ENCODE data around the gene MANEAL.

DNA sequence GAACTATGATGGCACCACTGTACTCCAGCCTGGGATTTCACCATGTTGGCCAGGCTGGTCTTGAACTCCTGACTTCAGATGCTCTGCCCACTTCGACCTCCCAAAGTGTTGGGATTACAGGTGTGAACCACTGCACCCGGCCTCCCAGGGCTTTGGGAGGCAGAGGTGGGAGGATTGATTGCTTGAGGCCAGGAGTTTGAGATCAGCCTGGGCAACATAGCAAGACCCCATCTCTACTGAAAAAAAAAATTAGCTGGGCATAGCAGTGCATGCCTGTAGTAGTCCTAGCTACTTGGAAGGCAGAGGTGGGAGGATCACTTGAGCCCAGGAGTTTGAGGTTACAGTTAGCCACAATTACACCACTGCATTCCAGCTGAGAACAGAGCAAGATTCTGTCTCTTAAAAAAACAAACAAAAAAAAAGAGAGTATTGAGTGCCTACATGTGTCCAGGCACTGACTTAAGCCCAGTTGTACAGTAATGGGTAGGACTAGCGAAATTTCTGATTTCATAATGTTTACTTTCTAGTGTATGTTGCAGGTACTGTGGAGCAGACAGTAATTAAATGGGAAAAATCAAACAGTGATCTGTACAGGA, 4.2 kb downstream of the MANEAL start:
- TF ChIP-seq ZNF8 (CRISPR knock-in tag; IDR thresholded peaks at IDR 0.05) (no peak), TOX (CRISPR knock-in tag; IDR thresholded peaks at IDR 0.05; ENCODE audit: borderline replicate concordance) (no peak), ISL1 (CRISPR knock-in tag; IDR thresholded peaks at IDR 0.05) (no peak), RARB (CRISPR knock-in tag; IDR thresholded peaks at IDR 0.05) (no peak), ZNF565 (CRISPR knock-in tag; conservative IDR thresholded peaks at IDR 0.05; ENCODE audit: low read depth) (no peak), ZC3H10 (CRISPR knock-in tag; IDR thresholded peaks at IDR 0.05) (no peak), OSR1 (CRISPR knock-in tag; IDR thresholded peaks at IDR 0.05) (no peak), ESRRG (CRISPR knock-in tag; IDR thresholded peaks at IDR 0.05) (no peak), ZFP30 (CRISPR knock-in tag; IDR thresholded peaks at IDR 0.05) (no peak)
- TF ChIP-seq, protein P1, sequence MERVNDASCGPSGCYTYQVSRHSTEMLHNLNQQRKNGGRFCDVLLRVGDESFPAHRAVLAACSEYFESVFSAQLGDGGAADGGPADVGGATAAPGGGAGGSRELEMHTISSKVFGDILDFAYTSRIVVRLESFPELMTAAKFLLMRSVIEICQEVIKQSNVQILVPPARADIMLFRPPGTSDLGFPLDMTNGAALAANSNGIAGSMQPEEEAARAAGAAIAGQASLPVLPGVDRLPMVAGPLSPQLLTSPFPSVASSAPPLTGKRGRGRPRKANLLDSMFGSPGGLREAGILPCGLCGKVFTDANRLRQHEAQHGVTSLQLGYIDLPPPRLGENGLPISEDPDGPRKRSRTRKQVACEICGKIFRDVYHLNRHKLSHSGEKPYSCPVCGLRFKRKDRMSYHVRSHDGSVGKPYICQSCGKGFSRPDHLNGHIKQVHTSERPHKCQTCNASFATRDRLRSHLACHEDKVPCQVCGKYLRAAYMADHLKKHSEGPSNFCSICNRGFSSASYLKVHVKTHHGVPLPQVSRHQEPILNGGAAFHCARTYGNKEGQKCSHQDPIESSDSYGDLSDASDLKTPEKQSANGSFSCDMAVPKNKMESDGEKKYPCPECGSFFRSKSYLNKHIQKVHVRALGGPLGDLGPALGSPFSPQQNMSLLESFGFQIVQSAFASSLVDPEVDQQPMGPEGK (CRISPR knock-in tag; IDR thresholded peaks at IDR 0.05; ENCODE audit: borderline replicate concordance), result no peak
- TF ChIP-seq, protein P2, sequence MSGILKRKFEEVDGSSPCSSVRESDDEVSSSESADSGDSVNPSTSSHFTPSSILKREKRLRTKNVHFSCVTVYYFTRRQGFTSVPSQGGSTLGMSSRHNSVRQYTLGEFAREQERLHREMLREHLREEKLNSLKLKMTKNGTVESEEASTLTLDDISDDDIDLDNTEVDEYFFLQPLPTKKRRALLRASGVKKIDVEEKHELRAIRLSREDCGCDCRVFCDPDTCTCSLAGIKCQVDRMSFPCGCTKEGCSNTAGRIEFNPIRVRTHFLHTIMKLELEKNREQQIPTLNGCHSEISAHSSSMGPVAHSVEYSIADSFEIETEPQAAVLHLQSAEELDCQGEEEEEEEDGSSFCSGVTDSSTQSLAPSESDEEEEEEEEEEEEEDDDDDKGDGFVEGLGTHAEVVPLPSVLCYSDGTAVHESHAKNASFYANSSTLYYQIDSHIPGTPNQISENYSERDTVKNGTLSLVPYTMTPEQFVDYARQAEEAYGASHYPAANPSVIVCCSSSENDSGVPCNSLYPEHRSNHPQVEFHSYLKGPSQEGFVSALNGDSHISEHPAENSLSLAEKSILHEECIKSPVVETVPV (CRISPR knock-in tag; IDR thresholded peaks at IDR 0.05), result no peak

All from SK-N-SH treated with all-trans-retinoic acid at 6 μM for 48 hours (cell line).